Neural progenitor cell (in vitro differentiated cells): Measurements from ENCODE around the gene SBF2. TPM values are rescaled to one million over a fixed set of nuclear protein-coding genes. Genes with fewer than 3 reads are reported as not detected.

ENCODE experiments used
- DNase-seq: peaks from one replicate; pipeline ENCODE4 v3.0.0-alpha.2; 2016; ENCODE audit warnings: low spot score
- H2AFZ ChIP-seq: fragments of 200-600 bp; sonication (generic); replicated peaks from 2 replicates; pipeline ENCODE4 v1.6.1; 2016; ENCODE audit warnings: antibody characterized with exemption
- H3F3A ChIP-seq: fragments of 200-600 bp; sonication (generic); 2 replicates; pipeline ENCODE4 v1.6.1; 2016; ENCODE audit warnings: antibody characterized with exemption, low read depth
- H3K27ac ChIP-seq: fragments of 200-600 bp; sonication (generic); 2 replicates; pipeline ENCODE4 v1.5.1; 2016; ENCODE audit warnings: mild to moderate bottlenecking
- H3K27me3 ChIP-seq: fragments of 200-600 bp; sonication (generic); 2 replicates; pipeline ENCODE4 v1.6.1; 2016; ENCODE audit warnings: mild to moderate bottlenecking, moderate library complexity
- H3K36me3 ChIP-seq: fragments of 200-600 bp; sonication (generic); 2 replicates; pipeline ENCODE4 v1.5.1; 2016
- H3K4me1 ChIP-seq: fragments of 200-600 bp; sonication (generic); 2 replicates; pipeline ENCODE4 v1.6.1; 2016; ENCODE audit warnings: mixed run types
- H3K4me2 ChIP-seq: fragments of 200-600 bp; sonication (generic); 2 replicates; pipeline ENCODE4 v1.6.1; 2016
- H3K4me3 ChIP-seq: fragments of 200-600 bp; sonication (generic); 2 replicates; pipeline ENCODE4 v1.5.1; 2016
- H3K79me2 ChIP-seq: fragments of 200-600 bp; sonication (generic); 2 replicates; pipeline ENCODE4 v1.6.1; 2016; ENCODE audit warnings: low read depth
- H3K9ac ChIP-seq: fragments of 200-600 bp; sonication (generic); 2 replicates; pipeline ENCODE4 v1.6.1; 2016
- H3K9me3 ChIP-seq: fragments of 200-600 bp; sonication (generic); 2 replicates; pipeline ENCODE4 v1.5.1; 2016; ENCODE audit warnings: low read depth
- H4K20me1 ChIP-seq: fragments of 200-600 bp; sonication (generic); 2 replicates; pipeline ENCODE4 v1.6.1; 2016; ENCODE audit warnings: low read depth
- H3K27ac Mint-ChIP-seq: 3 replicates; pipeline ENCODE4 v1.8.0; 2021; ENCODE audit warnings: mixed read lengths
- H3K27me3 Mint-ChIP-seq: 2 replicates; pipeline ENCODE4 v1.8.0; 2022; ENCODE audit warnings: low read depth, mild to moderate bottlenecking, inconsistent platforms, moderate library complexity, mixed read lengths; ENCODE audit not compliant: insufficient read depth
- H3K36me3 Mint-ChIP-seq: 3 replicates; pipeline ENCODE4 v1.8.0; 2021; ENCODE audit warnings: mixed read lengths
- H3K4me1 Mint-ChIP-seq: 3 replicates; pipeline ENCODE4 v1.8.0; 2021; ENCODE audit warnings: mixed read lengths
- H3K4me3 Mint-ChIP-seq: 3 replicates; pipeline ENCODE4 v1.8.0; 2021; ENCODE audit warnings: mild to moderate bottlenecking, moderate library complexity, mixed read lengths
- H3K9me3 Mint-ChIP-seq: 3 replicates; pipeline ENCODE4 v1.8.0; 2020; ENCODE audit warnings: mixed read lengths
- CTCF ChIP-seq: fragments of 200-600 bp; sonication (generic); IDR thresholded peaks from 2 replicates; pipeline ENCODE4 v1.5.1; 2017; ENCODE audit warnings: antibody characterized with exemption, mild to moderate bottlenecking
- EZH2 ChIP-seq: fragments of 200-600 bp; sonication (generic); IDR thresholded peaks from 2 replicates; pipeline ENCODE4 v1.6.1; 2017; ENCODE audit warnings: antibody characterized with exemption, mild to moderate bottlenecking, moderate library complexity
- EZH2phosphoT487 ChIP-seq: fragments of 200-600 bp; sonication (generic); IDR thresholded peaks from 2 replicates; pipeline ENCODE4 v1.6.1; 2017; ENCODE audit warnings: antibody characterized with exemption
- total RNA-seq: library from RNA; depleted of rRNA; stranded (reverse); fragments of >200 nt; gene quantifications from 2 replicates; pipeline ENCODE4 v1.2.3, GENCODE V29; 2015; ENCODE audit warnings: low replicate concordance

SBF2 gene
- total RNA-seq, 1 donor from 2014 or later, result 48.2 TPM

- no peaks in the 10 kb centered on the region for H3K27me3 Mint-ChIP-seq
Observed at GRCh38 chr11:10201343-10201742, 92.7 kb downstream of the SBF2 start.

GRCh38 chr11:10197091-10197490 is 96.9 kb downstream of the SBF2 start:
- no peaks in the 10 kb centered on the region for H3K4me1 Mint-ChIP-seq
- Histone ChIP-seq H4K20me1 (no peaks in the 10 kb centered on the region), H2AFZ (no peak overlapping the region), H3K9me3 (no peaks in the 10 kb centered on the region), H3K27ac (no peak overlapping the region), H3K4me3 (no peak overlapping the region), H3K4me2 (no peak overlapping the region), H3K36me3 (no peaks in the 10 kb centered on the region), H3K4me1 (no peaks in the 10 kb centered on the region), H3K27me3 (no peaks in the 10 kb centered on the region), H3F3A (no peaks in the 10 kb centered on the region), H3K79me2 (peaks cover 2% of the 10 kb centered on the region), H3K9ac (no peak overlapping the region)
- TF ChIP-seq CTCF (no peak), EZH2 (no peak), EZH2phosphoT487 (no peak)
- no peak for DNase-seq
- peaks cover 18% of the 10 kb centered on the region for H3K36me3 Mint-ChIP-seq
- H3K27ac Mint-ChIP-seq, result no peak overlapping the region
- no peaks in the 10 kb centered on the region for H3K27me3 Mint-ChIP-seq
- H3K4me3 Mint-ChIP-seq, result no peak overlapping the region
- peaks cover 14% of the 10 kb centered on the region for H3K9me3 Mint-ChIP-seq

More at GRCh38 chr11:10201343-10201742, 92.7 kb downstream of the SBF2 start:
- Histone ChIP-seq H3F3A (no peaks in the 10 kb centered on the region), H3K27me3 (no peaks in the 10 kb centered on the region), H3K4me1 (peaks cover 9% of the 10 kb centered on the region), H3K9me3 (no peaks in the 10 kb centered on the region), H4K20me1 (no peaks in the 10 kb centered on the region), H3K36me3 (no peaks in the 10 kb centered on the region), H3K79me2 (peaks cover 16% of the 10 kb centered on the region), H3K4me2 (no peak overlapping the region), H2AFZ (no peak overlapping the region), H3K27ac (no peak overlapping the region), H3K4me3 (no peak overlapping the region), H3K9ac (no peak overlapping the region)
- H3K4me1 Mint-ChIP-seq, result peaks cover 3% of the 10 kb centered on the region
- TF ChIP-seq EZH2phosphoT487 (no peak), EZH2 (no peak), CTCF (no peak)
- H3K9me3 Mint-ChIP-seq, result peaks cover 40% of the 10 kb centered on the region
- H3K4me3 Mint-ChIP-seq, result no peak overlapping the region
- DNase-seq, result no peak
- peaks cover 30% of the 10 kb centered on the region for H3K36me3 Mint-ChIP-seq
- H3K27ac Mint-ChIP-seq, result no peak overlapping the region

- no peak for DNase-seq
- TF ChIP-seq CTCF (no peak), EZH2 (no peak), EZH2phosphoT487 (no peak)
- Mint-ChIP-seq H3K4me1 (no peaks in the 10 kb centered on the region), H3K27me3 (no peaks in the 10 kb centered on the region), H3K27ac (no peak overlapping the region), H3K9me3 (peaks cover 2% of the 10 kb centered on the region), H3K4me3 (no peak overlapping the region), H3K36me3 (no peaks in the 10 kb centered on the region)
- Histone ChIP-seq H3F3A (no peaks in the 10 kb centered on the region), H3K36me3 (no peaks in the 10 kb centered on the region), H2AFZ (no peak overlapping the region), H3K4me1 (no peaks in the 10 kb centered on the region), H3K4me2 (no peak overlapping the region), H3K27me3 (no peaks in the 10 kb centered on the region), H3K9me3 (no peaks in the 10 kb centered on the region), H3K4me3 (no peak overlapping the region), H4K20me1 (no peaks in the 10 kb centered on the region), H3K79me2 (no peaks in the 10 kb centered on the region), H3K9ac (no peak overlapping the region), H3K27ac (no peak overlapping the region)
Observed at GRCh38 chr11:10192036-10192435, 102.0 kb downstream of the SBF2 start.
